ENCODE data around the gene NAA11. TPM values are rescaled to one million over a fixed set of nuclear protein-coding genes. Genes with fewer than 3 reads are reported as not detected.

Gene NAA11
- total RNA-seq, 2 experiments from 2014 or later: not detected

- TF ChIP-seq CTCF (IDR thresholded peaks at IDR 0.05): no peak
- no peak overlapping the region for H3K27ac Mint-ChIP-seq
- POLR2A ChIA-PET: no interaction called here
- ATAC-seq (no peak), DNase-seq (no peak)
- no peaks in the 10 kb centered on the region for H3K36me3 Mint-ChIP-seq (ENCODE audit: low read depth)
- H3K4me1 Mint-ChIP-seq (ENCODE audit: low read depth): no peaks in the 10 kb centered on the region
- intact Hi-C loops (cut with micrococcal nuclease): no loop called here
- no peak overlapping the region for H3K4me3 Mint-ChIP-seq
- no peaks in the 10 kb centered on the region for H3K27me3 Mint-ChIP-seq
- H3K9me3 Mint-ChIP-seq: no peaks in the 10 kb centered on the region
- CTCF ChIA-PET: no interaction called here
Measured at GRCh38 chr4:79273915-79274314, 51.9 kb downstream of the NAA11 start.

GRCh38 chr4:79272761-79273160, 53.1 kb downstream of the NAA11 start:
- H3K27ac Mint-ChIP-seq: no peak overlapping the region
- H3K4me1 Mint-ChIP-seq (ENCODE audit: low read depth): no peaks in the 10 kb centered on the region
- ChIA-PET CTCF (no interaction called here), POLR2A (no interaction called here)
- H3K36me3 Mint-ChIP-seq (ENCODE audit: low read depth): no peaks in the 10 kb centered on the region
- no peak for ATAC-seq
- H3K9me3 Mint-ChIP-seq: no peaks in the 10 kb centered on the region
- intact Hi-C loops (cut with micrococcal nuclease): no loop called here
- TF ChIP-seq CTCF (IDR thresholded peaks at IDR 0.05): no peak
- DNase-seq: no peak
- no peaks in the 10 kb centered on the region for H3K27me3 Mint-ChIP-seq
- no peak overlapping the region for H3K4me3 Mint-ChIP-seq

- no peaks in the 10 kb centered on the region for H3K9me3 Mint-ChIP-seq
- ATAC-seq (no peak), DNase-seq (no peak)
- intact Hi-C loops (cut with micrococcal nuclease): no loop called here
- H3K36me3 Mint-ChIP-seq (ENCODE audit: low read depth): no peaks in the 10 kb centered on the region
- H3K27ac Mint-ChIP-seq: no peak overlapping the region
- ChIA-PET CTCF (no interaction called here), POLR2A (no interaction called here)
- H3K27me3 Mint-ChIP-seq: no peaks in the 10 kb centered on the region
- TF ChIP-seq CTCF (IDR thresholded peaks at IDR 0.05): no peak
- no peak overlapping the region for H3K4me3 Mint-ChIP-seq
- H3K4me1 Mint-ChIP-seq (ENCODE audit: low read depth): no peaks in the 10 kb centered on the region
Measured at GRCh38 chr4:79272126-79272525, 53.7 kb downstream of the NAA11 start.

GRCh38 chr4:79267671-79268070, 58.2 kb downstream of the NAA11 start:
- H3K36me3 Mint-ChIP-seq (ENCODE audit: low read depth): no peaks in the 10 kb centered on the region
- ATAC-seq: no peak

More at GRCh38 chr4:79267671-79268070, 58.2 kb downstream of the NAA11 start:
- TF ChIP-seq CTCF (IDR thresholded peaks at IDR 0.05): no peak
- Mint-ChIP-seq H3K27ac (no peak overlapping the region), H3K4me3 (no peak overlapping the region), H3K9me3 (no peaks in the 10 kb centered on the region), H3K4me1 (ENCODE audit: low read depth) (no peaks in the 10 kb centered on the region), H3K27me3 (no peaks in the 10 kb centered on the region)
- ChIA-PET CTCF (no interaction called here), POLR2A (no interaction called here)
- no peak for DNase-seq
- intact Hi-C loops (cut with micrococcal nuclease): no loop called here

Other genes starting within 250 kb of the NAA11 start
- gene GK2, start 82.2 kb upstream of the NAA11 start, total RNA-seq: not detected